Activated T-cell treated with anti-CD3 and anti-CD28 coated beads for 48 hours (primary cell): ENCODE results near the gene DAB1.

ENCODE experiments used
- DNase-seq: peaks from one replicate; pipeline ENCODE4 v3.0.0-alpha.2; 2020; ENCODE audit warnings: low read depth

Gene DAB1

GRCh38 chr1:57163789-57164188 lies 260.1 kb downstream of the DAB1 start:
- DNase-seq, result no peak

GRCh38 chr1:57163325-57163724 lies 260.5 kb downstream of the DAB1 start:
- no peak for DNase-seq

- DNase-seq, result no peak
These were observed 261.1 kb downstream of the DAB1 start for GRCh38 chr1:57162607-57163261.

GRCh38 chr1:57160594-57160993 lies 263.3 kb downstream of the DAB1 start:
- DNase-seq, result no peak

GRCh38 chr1:57158604-57158998 lies 265.3 kb downstream of the DAB1 start:
- no peak for DNase-seq

- DNase-seq, result no peak
These were observed 265.8 kb downstream of the DAB1 start for GRCh38 chr1:57157818-57158603.

- DNase-seq, result no peak
These were observed 267.0 kb downstream of the DAB1 start for GRCh38 chr1:57156907-57157306.

- DNase-seq, result no peak
These were observed 277.8 kb downstream of the DAB1 start for GRCh38 chr1:57146100-57146499.

- DNase-seq, result no peak
These were observed 280.9 kb downstream of the DAB1 start for GRCh38 chr1:57142999-57143398.

GRCh38 chr1:57142169-57142568 lies 281.7 kb downstream of the DAB1 start:
- DNase-seq, result no peak

- no peak for DNase-seq
These were observed 285.3 kb downstream of the DAB1 start for GRCh38 chr1:57138432-57139078.

- no peak for DNase-seq
These were observed 285.9 kb downstream of the DAB1 start for GRCh38 chr1:57137980-57138379.

- DNase-seq, result no peak
These were observed 289.1 kb downstream of the DAB1 start for GRCh38 chr1:57134803-57135202.

- no peak for DNase-seq
These were observed 290.2 kb downstream of the DAB1 start for GRCh38 chr1:57133686-57134085.

GRCh38 chr1:57132993-57133622 lies 290.8 kb downstream of the DAB1 start:
- DNase-seq, result no peak

GRCh38 chr1:57131701-57132394 lies 292.0 kb downstream of the DAB1 start:
- no peak for DNase-seq

- no peak for DNase-seq
These were observed 292.6 kb downstream of the DAB1 start for GRCh38 chr1:57131257-57131656.

- no peak for DNase-seq
These were observed 294.0 kb downstream of the DAB1 start for GRCh38 chr1:57129865-57130264.

GRCh38 chr1:57127976-57128375 lies 295.9 kb downstream of the DAB1 start:
- no peak for DNase-seq

- no peak for DNase-seq
These were observed 299.0 kb downstream of the DAB1 start for GRCh38 chr1:57124768-57125446.

GRCh38 chr1:57124170-57124569 lies 299.7 kb downstream of the DAB1 start:
- DNase-seq, result no peak

GRCh38 chr1:57122031-57122430 lies 301.8 kb downstream of the DAB1 start:
- no peak for DNase-seq
